HuH-7.5 (cell line): ENCODE data around the gene C12orf76.
"Not testable (repeated sequence)": the region's sequence is repeated elsewhere in the genome, so short reads cannot be mapped to it uniquely, and the experiment has no call there.

Experiments used
- DNase-seq: peaks from one replicate; pipeline ENCODE4 v3.0.0; 2011; ENCODE audit warnings: low spot score

The C12orf76 gene, protein sequence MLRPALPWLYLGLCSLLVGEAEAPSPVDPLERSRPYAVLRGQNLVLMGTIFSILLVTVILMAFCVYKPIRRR

DNA sequence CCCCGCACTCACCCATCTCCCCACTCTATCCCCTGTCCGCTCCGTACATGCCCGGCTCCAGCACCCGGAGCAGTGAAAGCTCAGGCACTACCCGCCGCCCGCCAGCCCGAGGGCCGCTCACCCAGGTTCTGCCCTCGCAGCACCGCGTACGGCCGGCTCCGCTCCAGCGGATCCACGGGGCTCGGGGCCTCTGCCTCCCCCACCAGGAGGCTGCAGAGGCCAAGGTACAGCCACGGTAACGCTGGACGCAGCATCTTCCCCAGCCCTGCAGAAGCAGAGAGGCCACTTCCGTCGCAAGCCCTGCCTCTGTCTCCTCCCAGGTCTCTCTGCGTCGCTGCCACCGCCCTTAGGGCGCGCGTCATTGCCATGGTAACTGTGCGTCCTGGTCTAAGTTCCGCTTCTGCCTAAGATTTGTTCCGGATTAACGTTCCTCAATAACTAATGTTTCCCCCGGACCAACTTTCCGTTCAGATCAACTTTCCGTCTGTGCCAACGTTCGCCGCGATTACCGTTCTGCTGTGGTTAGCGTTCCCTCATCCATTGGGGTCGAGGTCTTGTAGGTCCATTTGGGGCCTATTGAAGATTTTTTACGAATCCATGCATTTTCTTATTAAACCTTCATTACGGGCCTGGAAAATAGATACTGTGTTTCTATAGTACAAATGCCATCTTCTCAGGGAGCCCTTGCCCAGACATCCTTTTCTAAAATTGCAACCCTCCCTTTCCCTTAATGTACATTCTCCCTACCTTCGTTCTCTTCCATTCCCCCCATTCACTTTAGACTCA, at the start of gene C12orf76:
TSS of gene C12orf76 (minus strand) at position 281 of the 786 bp plus-strand sequence. CDS start at position 254, 27 bp downstream.
- DNase-seq = peak; percentile 83

DNA sequence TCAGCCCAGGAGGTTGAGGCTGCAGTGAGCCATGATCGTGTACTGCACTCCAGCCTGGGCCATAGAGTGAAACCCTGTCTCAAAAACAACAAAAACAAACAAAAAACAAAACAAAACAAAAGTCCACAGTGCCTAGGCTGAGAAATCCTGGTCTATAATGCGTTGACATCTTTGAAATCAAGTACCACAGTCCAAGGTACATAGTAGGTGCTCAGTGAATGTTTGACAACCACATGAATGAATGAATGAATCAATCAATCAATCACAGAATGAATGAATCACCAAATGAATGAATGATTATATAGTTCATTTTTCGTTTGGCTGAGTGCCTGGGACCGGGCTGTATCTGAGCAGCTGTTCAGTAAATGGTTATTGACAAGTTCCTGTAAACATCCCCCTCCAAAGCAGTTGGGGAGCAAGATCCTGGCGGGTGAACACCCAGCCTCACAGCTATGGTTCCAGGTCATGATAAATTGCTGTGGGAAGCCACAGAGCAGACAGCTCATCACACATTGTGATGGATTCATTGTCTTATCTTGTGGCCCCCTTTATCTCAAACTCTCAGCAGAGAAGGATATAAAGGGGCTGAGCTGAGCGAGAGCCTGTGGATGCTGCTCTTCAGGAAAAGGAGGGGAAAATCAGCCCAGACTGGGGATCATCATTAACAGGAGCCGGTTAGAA, 45.4 kb upstream of the C12orf76 start:
- no peak for DNase-seq

DNA sequence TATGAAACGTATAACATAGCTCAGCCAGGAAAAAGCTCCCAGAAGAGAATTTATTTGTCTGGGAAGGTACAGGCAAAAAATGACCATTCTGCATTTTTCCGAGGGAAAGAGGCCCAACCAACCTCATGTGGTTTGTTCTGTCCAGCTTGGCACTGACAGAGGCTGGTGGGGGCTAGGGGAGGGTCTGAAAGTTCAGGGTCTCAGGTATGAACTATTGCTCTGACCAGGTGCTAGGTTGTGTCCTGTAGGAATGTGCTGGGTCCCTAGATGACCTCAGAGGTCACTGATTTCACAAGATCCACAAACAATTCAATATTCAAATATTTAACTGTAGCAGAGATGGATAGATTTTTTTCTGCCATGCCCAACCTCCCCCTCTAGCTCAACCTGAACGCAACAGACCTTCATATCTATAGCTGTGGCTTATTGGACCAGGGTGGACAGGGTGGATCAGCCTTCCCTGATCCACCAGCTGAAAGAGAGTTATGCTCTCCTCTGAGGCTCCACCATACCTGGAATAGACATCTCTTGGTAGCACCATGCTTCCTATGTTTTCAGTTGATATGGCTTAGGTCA, 42.9 kb upstream of the C12orf76 start:
- peak; percentile 47 for DNase-seq

DNA sequence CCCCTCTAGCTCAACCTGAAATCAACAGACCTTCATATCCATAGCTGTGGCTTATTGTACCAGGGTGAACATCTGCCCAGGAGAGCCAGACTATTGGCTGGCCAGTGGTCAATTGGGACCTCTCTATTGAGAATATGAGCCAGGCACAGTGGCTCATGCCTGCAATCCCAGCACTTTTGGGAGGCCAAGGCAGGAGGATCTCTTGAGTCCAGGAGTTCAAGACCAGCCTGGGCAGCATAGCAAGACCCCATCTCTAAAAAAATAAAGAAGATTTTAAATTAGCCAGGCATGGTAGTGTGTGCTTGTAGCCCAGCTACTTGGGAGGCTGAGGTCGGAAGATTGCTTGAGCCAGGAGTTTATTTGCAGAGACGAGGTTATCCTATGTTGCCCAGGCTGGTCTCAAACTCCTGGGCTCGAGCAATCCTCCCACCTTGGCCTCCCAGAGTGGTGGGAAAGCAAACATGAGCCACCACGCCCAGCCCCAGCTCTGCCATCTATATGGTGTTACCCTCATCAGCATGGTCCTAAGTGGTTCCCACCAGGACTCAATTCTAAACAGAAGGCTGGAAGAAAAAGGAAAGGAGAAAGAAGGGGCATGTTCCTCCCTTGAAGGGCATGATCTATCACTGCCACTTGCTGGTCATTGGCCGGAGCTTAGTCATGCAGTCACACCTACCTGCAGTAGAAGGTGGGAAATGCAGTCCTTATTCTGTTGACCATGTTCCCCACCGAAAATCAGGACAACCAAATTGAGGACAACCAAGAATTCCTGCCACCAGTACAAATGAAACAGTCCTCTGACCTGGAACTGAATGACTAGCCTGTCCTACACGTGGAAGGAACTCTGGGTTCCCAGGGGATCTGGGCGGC, 42.2 kb upstream of the C12orf76 start:
- no peak for DNase-seq

DNA sequence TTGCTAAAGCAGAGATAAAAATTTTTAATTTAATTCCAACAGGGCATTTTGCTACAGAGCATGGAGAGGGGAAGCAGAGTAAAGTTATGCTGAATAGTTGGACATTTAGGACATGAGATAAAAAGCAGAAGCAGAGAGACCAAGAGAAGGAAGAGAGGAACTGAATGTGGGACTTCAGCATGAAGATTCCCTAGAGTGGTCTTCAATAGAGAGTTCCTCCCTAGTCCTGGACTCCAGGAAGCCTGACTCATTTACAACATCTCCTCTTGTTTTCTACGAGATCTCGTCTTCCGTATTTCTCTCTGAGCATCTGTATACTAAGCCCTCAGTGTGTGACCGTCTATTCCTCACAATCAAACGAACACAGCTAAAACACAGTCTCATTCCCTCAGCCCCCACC, 40.6 kb upstream of the C12orf76 start:
- DNase-seq = no peak

DNA sequence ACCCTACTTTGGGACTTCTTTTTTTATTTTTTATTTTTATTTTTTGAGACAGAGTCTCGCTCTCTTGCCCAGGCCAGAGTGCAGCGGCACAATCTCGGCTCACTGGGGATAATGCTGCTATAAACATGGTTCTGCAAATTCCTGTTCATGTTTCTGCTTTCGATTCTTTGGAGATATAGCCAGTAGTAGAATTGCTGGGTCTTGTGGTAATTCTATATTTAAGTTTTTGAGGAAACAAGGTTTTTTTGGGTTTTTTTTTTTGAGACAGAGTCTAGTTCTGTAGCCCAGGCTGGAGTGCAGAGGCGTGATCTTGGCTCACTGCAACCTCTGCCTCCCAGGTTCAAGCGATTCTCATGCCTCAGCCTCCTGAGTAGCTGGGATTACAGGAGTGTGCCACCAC, 39.9 kb upstream of the C12orf76 start:
- not testable (repeated sequence) for DNase-seq

DNA sequence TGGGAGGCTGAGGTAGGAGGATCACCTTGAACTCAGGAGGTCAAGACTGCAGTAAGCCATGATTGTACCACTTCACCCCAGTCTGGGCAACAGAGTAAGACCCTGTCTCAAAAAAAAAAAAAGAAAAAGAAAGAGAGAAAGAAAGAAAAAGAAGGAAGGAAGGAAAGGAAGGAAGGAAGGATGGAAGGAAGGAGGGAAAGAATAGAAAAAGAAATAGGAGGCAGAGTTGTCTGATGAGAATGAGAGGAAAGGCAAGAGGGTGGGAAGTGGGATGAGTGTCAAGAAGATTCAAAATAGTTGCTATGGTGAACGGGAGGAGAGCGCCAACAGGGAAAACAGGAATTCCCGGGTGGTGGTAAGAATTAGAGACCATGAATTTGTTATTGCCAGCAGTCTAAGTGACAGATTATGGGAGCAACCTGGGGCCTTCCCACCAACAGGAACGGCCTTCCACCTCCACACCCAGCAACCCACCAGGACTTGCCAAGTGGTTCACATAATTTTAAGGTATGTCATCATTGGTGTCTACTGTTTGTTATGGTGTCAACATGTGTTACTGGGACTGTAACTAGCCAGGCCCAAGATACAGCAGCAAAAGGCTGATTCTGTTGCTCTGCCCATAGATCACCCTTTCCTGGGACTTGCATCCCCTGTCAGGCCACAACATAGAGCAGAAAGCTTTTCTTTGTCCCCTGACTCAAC, 36.1 kb upstream of the C12orf76 start:
- DNase-seq = no peak

DNA sequence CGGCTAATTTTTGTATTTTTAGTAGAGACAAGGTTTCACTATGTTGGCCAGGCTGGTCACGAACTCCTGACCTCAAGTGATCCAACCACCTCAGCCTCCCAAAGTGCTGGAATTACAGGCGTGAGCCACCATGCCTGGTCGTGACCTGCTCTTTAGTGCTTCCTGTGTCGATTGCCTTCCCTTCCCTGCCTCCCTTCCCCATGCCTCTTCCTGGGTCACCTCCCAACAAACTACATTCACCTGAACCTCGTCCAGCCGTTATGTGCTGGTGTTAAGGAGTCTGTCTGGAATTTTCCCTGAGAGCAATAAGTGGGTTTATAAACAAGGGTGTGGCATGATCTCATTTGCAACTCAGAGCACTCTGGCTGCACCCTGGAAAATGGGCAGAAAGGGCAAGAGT, 32.1 kb upstream of the C12orf76 start:
- DNase-seq = no peak

DNA sequence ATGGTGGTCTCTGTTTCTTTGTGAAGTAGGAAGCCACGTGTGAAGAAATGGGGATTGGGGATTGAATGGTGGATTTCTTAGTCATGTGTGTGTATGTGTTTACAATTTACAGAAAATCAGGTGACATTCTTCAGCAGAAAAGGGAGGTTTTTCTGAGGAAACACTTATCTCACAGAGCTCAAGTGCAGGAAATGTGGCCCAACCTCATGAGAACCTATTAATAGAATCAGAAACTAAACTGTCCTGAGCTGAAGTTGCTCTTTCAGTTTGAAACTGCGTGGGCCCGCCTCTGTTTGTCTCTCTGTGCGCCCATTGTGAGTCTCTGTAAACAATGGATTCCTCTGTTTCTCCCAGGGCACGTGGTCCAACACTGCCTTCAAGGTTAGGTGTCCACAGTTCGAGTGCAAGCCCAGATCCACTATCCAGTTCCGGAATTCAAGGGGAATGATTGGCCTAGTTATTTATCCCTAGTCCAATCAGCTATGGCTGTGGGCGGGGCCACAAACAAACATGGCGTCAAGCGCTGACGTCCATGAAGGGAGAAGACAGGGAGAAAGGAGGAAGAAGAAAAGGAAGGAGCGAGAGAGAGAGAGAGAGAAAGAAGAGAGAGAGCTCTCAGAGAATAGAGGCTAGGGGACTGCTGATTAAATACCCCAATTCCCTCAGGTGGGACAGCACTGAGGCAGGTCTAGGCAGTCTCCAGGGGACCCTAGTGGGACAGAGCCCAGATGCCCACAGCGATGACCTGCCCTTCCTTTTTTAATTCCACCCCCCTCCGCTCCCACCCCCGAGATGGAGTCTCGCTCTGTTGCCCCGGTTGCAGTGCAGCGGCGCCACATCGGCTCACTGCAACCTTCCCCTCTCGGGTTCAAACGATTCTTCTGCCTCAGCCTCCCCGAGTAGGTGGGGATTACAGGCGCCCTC, 31.4 kb upstream of the C12orf76 start:
- DNase-seq = no peak

DNA sequence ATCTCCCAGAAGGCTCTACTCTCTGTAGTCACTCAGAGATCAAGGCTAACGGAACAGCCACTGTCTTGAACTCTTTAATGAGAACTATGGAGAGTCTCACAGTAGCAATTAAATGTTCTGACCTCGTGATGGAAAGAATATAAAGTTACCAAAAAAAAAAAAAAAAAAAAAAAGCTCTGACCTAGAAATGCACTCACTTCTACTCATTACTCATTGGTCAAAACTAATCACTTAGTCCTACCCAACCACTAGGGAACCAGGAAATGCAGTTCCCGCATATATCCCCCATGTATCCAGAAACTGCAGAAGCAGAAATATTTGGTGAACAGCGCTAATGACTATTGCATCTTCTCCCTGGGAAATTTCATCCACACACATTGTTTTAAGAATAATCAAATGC, 29.5 kb upstream of the C12orf76 start:
- no peak for DNase-seq

DNA sequence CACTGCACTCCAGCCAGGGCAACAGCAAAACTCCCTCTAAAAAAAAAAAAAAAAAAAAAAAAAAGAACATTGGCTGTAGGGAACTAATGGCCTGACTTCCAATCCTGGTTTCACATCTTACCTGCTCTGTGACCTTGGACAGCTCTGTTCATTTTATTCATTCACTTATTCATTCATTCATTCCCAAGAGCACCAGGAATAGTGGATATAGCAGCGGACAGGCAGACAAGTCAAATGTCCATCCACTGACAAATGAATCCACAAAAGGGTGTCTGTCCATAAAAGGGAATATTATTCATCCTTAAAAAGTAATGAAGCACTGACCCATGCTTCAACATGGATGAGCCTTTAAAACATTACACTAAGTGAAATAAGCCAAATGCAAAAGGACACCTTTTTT, 27.6 kb upstream of the C12orf76 start:
- no peak for DNase-seq

DNA sequence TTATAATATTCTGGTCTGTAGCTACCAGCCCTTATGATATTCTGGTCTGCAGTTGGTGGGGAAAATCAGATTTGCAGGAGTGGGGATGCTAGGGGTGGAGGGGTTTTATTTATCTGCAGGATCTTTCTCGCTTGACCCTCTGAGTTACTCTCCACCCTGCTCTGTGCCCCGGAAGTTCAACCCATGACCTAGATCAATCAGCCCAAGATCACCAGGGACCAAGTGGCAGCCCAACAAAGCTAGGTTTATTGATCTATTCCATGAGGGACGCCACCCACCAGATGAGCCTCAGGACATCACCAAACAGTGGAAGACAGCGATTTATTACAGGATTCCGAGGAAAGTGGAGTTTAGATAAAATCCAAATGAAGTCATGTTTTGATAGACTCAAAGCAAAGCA, 25.8 kb upstream of the C12orf76 start:
- no peak for DNase-seq

DNA sequence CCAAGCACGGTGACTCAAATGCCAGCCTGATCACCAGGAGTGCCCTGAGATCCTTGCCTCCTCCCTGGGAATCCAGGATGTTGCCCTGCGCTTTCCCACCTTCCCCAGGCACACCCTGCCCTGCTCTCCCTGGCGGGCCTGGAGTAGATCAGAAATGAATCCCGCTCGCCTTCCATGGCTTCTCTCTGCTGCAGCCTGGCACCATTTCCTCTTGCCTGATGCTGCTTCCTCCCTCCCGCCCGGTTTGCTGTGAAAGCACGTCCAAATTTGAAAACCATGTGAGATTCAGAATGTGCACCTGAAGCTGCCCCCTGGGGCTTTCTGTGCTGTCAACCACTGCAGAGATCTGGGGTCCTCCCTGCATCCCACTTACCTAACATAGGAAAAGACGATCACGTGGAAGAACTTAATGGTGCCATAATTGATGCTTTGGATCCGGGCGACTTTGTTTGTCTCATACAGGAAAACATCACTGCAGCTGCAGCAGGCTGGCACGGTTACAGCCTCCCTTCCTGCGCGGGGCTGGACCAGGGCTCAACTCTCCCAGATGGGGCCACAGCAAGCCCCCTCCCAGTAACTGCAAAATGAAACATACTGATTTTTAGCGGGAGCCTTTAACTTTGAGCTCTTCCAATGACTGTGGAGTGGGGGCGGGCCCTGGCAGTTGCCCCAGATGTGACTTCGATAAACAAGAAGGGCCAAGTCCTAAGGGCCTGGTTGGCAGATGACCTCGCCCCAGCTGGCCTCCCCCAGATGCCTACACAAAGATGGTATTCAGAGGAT, 24.9 kb upstream of the C12orf76 start:
- no peak for DNase-seq

DNA sequence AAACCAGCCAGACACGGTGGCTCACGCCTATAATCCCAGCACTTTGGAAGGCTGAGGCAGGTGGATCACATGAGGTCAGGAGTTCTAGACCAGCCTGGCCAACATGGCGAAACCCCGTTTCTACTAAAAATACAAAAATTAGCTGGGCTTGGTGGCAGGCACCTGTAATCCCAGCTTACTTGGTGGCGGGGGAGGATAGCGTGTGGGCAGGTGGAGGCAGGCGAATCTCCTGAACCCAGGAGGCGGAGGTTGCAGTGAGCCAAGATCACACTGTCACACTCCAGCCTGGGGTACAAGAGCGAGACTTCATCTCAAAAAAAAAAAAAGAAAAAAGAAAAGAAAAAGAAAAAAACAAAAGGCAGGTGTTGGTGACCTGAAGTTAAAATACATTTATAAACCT, 24.3 kb upstream of the C12orf76 start:
- not testable (repeated sequence) for DNase-seq

DNA sequence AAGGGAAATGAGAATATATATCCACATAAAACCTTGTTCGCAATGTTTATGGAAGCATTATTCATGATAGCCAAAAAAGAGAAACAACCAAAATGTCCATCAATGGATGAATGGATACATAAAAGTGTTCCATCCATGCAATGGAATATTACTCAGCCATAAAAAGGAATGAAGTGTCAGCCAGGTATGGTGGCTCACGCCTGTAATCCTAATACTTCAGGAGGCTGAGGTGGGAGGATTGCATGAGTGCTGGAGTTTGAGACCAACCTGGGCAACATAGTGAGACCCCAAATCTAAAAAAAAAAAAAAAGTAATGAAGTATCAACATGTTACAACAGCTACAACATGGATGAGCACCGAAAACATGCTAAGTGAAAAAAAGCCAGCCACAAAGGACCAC, 23.6 kb upstream of the C12orf76 start:
- no peak for DNase-seq

DNA sequence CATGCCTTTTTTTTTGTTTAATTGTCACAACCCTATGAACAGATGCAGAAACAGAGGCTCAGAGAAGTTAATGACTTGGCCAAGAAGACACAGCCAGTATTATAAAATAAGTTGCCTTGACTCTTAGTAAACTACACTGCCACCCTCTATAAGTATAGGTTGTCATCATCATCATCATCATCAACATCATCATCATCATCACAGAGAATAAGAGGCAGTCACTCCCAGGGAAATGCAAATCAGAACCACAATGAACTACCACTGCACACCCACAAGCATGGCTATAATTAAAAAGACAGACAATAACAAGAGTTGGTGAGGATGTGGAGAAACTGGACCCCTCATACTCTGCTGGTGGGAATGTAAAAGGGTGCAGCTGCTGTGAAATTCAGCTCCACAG, 23.2 kb upstream of the C12orf76 start:
- no peak for DNase-seq

DNA sequence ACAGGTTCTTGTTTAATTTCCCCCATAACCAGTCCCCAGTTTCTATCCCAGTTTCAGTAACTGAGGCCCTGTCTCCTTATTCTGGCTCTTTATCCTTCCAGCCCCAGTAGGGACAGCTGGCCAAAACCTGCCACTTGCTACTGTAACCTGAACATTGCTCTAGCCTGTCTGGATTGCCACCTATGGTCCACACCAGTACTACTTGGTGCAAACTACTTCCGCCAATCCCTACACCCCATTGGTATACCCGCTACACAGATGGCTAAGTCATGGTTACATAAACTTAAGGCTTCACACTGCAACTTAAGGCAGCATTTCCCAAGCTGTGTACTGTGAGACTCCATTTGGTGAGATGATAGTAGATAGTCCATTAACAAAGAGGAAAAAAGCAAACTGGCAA, 20.3 kb upstream of the C12orf76 start:
- no peak for DNase-seq

DNA sequence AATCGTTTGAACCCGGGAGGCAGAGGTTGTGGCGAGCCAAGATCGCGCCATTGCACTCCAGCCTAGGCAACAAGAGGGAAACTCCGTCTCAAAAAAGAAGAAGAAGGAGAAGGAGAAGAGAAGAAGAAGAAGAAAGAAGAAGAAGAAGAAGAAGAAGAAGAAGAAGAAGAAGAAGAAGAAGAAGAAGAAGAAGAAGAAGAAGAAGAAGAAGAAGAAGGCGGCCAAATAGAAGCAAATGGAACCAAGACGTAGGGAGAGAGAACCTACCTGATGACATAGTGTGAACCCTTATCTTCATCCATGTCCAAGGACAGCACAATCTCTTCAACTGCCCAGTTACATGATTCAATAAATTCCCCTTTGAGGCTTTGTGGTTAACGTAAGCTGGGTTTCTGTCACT, 19.8 kb upstream of the C12orf76 start:
- not testable (repeated sequence) for DNase-seq

DNA sequence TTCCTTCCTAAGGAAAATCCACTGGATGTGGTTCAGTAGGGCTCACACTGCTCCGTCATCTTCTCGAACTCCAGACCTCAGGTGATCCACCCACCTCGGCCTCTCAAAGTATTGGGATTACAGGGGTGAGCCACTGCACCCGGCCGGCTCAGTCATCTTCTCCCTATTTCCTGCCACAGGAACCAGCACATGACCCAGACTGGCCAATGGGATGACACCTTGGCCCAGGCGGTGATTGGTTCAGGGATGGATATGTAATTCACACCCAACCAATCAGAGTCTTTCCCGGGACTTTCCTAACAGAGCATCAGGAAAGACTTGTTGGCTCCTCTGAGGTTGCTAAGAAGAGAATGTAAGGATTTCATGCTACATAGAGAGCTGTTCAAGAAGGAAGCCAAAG, 19.2 kb upstream of the C12orf76 start:
- no peak for DNase-seq

DNA sequence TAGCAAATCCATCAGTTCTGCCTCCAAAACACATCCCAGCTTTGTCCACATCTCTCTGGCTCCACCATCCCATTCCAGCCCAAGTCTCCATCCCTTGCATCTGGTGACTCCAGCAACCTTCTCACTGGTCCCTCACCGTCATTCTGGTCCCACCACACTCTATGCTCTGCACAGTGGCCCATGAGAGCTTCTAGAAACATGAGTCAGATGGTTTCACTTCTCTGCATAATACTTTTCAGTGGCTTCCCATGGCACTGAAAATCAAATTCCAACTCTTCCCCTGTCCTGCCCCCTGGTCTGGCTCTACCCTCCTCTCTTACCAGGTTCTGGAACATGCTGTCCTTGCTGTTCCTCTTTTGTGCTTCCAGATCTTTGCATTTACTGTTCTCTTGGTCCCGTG, 17.2 kb upstream of the C12orf76 start:
- no peak for DNase-seq
